Measurements from ENCODE around the gene LRP1.

- TF ChIP-seq POLR2AphosphoS5 (IDR thresholded peaks at IDR 0.05; ENCODE audit: low read depth, low read length): no peak
- TF ChIP-seq POLR2A (IDR thresholded peaks at IDR 0.05; ENCODE audit: low read depth, low read length): no peak
Observed at GRCh38 chr12:57128519-57129247, 400 bp downstream of the LRP1 start.

All from GM12892 (cell line).